Mesenchymal stem cell (in vitro differentiated cells and primary cell): ENCODE results near the gene SSH2.
"Not testable (repeated sequence)": the region's sequence is repeated elsewhere in the genome, so short reads cannot be mapped to it uniquely, and the experiment has no call there.

Source experiments
- DNase-seq: peaks from one replicate; pipeline ENCODE4 v3.0.0-alpha.2; 2013
- H2AFZ ChIP-seq: one replicate; pipeline ENCODE4 v1.6.1; 2013; ENCODE audit warnings: low read depth, mild to moderate bottlenecking, control low read depth, inconsistent platforms, low read length, moderate library complexity
- H2AK5ac ChIP-seq: 2 replicates; pipeline ENCODE4 v1.6.1; 2013; ENCODE audit warnings: low read length, moderate library complexity, mild to moderate bottlenecking, inconsistent platforms; ENCODE audit not compliant: severe bottlenecking
- H2BK120ac ChIP-seq: one replicate; pipeline ENCODE4 v1.6.1; 2013; ENCODE audit warnings: low read depth, mild to moderate bottlenecking, inconsistent platforms, low read length, moderate library complexity
- H2BK12ac ChIP-seq, 2 experiments: one replicate each; pipeline ENCODE4 v1.6.1; 2013; ENCODE audit warnings: inconsistent platforms in 2 of 2, low read length in 2 of 2, mild to moderate bottlenecking in 2 of 2, moderate library complexity in 2 of 2, control low read depth in 1 of 2
- H2BK15ac ChIP-seq: one replicate; pipeline ENCODE4 v1.6.1; 2013; ENCODE audit warnings: mild to moderate bottlenecking, low read depth, inconsistent platforms; ENCODE audit not compliant: poor library complexity, severe bottlenecking
- H2BK5ac ChIP-seq: 2 replicates; pipeline ENCODE4 v1.6.1; 2013; ENCODE audit warnings: low read depth, mild to moderate bottlenecking, low read length, control low read depth, inconsistent platforms; ENCODE audit not compliant: poor library complexity, severe bottlenecking
- H3K14ac ChIP-seq, 2 experiments: one replicate each; pipeline ENCODE4 v1.6.1; 2013; ENCODE audit warnings: inconsistent platforms in 2 of 2, low read length in 2 of 2, control low read depth in 1 of 2, mild to moderate bottlenecking in 1 of 2, moderate library complexity in 1 of 2
- H3K18ac ChIP-seq, 2 experiments: one replicate each; pipeline ENCODE4 v1.6.1; 2013; ENCODE audit warnings: inconsistent platforms in 2 of 2, low read length in 2 of 2, control low read depth in 1 of 2, low read depth in 1 of 2, mild to moderate bottlenecking in 1 of 2
- H3K23ac ChIP-seq, 2 experiments: one replicate each; pipeline ENCODE4 v1.6.1; 2013; ENCODE audit warnings: inconsistent platforms in 2 of 2, low read length in 2 of 2, mild to moderate bottlenecking in 2 of 2, moderate library complexity in 2 of 2, control low read depth in 1 of 2
- H3K27ac ChIP-seq: 2 replicates; pipeline ENCODE4 v1.5.1; 2013; ENCODE audit warnings: mild to moderate bottlenecking, moderate library complexity, low read length, control low read depth, inconsistent platforms; ENCODE audit not compliant: poor library complexity, severe bottlenecking
- H3K27me3 ChIP-seq, 2 experiments: 2 replicates each; pipeline versions ENCODE4 v1.6.1 to v1.7.0; 2013; ENCODE audit warnings: low read length in 2 of 2, mild to moderate bottlenecking in 2 of 2, moderate library complexity in 2 of 2, control low read depth in 1 of 2, inconsistent platforms in 1 of 2; ENCODE audit not compliant: control insufficient read depth in 1 of 2, insufficient read depth in 1 of 2
- H3K36me3 ChIP-seq, 2 experiments: 2 replicates each; pipeline versions ENCODE4 v1.6.1 to v1.7.0; 2013; ENCODE audit warnings: low read length in 2 of 2, control low read depth in 1 of 2, inconsistent platforms in 1 of 2, low read depth in 1 of 2, mild to moderate bottlenecking in 1 of 2; ENCODE audit not compliant: insufficient read depth in 2 of 2, control insufficient read depth in 1 of 2
- H3K4ac ChIP-seq, 2 experiments: one replicate each; pipeline ENCODE4 v1.6.1; 2013; ENCODE audit warnings: inconsistent platforms in 2 of 2, low read length in 2 of 2, mild to moderate bottlenecking in 2 of 2, moderate library complexity in 2 of 2, control low read depth in 1 of 2, low read depth in 1 of 2
- H3K4me1 ChIP-seq: 2 replicates; pipeline ENCODE4 v1.6.1; 2013; ENCODE audit warnings: low read depth, low read length, control low read depth; ENCODE audit not compliant: control insufficient read depth, insufficient read depth
- H3K4me2 ChIP-seq: 2 replicates; pipeline ENCODE4 v1.6.1; 2013; ENCODE audit warnings: low read length, mild to moderate bottlenecking, inconsistent platforms; ENCODE audit not compliant: poor library complexity, severe bottlenecking
- H3K4me3 ChIP-seq, 2 experiments: 2 replicates each; pipeline versions ENCODE4 v1.5.1 to v1.7.0; 2013; ENCODE audit warnings: low read length in 2 of 2, mild to moderate bottlenecking in 2 of 2, control low read depth in 1 of 2, low read depth in 1 of 2; ENCODE audit not compliant: insufficient read depth in 1 of 2
- H3K79me1 ChIP-seq: replicated peaks from 2 replicates; pipeline ENCODE4 v1.6.1; 2013; ENCODE audit warnings: mild to moderate bottlenecking, control low read depth, low read length, inconsistent platforms; ENCODE audit not compliant: poor library complexity, severe bottlenecking
- H3K9ac ChIP-seq: 2 replicates; pipeline ENCODE4 v1.7.0; 2013; ENCODE audit warnings: mild to moderate bottlenecking, low read length, moderate library complexity
- H3K9me3 ChIP-seq: 2 replicates; pipeline ENCODE4 v1.7.0; 2013; ENCODE audit warnings: mild to moderate bottlenecking, low read length; ENCODE audit not compliant: control insufficient read depth
- H4K8ac ChIP-seq: one replicate; pipeline ENCODE4 v1.6.1; 2013; ENCODE audit warnings: inconsistent platforms, mild to moderate bottlenecking, low read length, moderate library complexity
- H4K91ac ChIP-seq: one replicate; pipeline ENCODE4 v1.6.1; 2013; ENCODE audit warnings: mild to moderate bottlenecking, low read length, inconsistent platforms
- WGBS: methylation state at CpG from one replicate; pipeline ENCODE4 v1.1.7; 2013; ENCODE audit warnings: mixed read lengths; 5-methylcytosine and 5-hydroxymethylcytosine counted together

Gene SSH2

DNA sequence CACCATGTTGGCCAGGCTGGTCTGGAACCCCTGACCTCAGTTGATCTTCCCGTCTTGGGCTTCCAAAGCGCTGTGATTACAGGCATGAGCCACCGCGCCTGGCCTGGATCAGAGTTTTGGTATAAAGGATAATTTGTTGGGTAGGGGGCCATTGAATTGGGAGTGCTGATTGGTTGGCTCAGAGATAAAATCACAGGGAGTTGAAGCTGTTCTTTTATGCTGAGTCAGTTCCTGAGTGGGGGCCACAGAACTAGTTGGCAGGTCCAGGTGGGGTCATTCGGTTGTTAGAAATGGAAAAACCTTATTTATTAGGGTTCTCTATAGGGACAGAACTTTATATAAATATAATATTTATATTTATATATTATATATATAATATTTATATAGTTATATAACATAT is 147.1 kb downstream of the SSH2 start:
- Histone ChIP-seq H3K27ac (no peak overlapping the region), H3K4me1 (peaks cover 4% of the 10 kb centered on the region), H3K4me3 (no peak overlapping the region), H4K8ac (no peak overlapping the region), H3K4ac (no peak overlapping the region), H3K18ac (no peak overlapping the region), H3K4me2 (no peak overlapping the region), H2BK5ac (no peak overlapping the region), H3K27me3 (no peaks in the 10 kb centered on the region), H2AK5ac (no peak overlapping the region), H2AFZ (no peak overlapping the region), H4K91ac (no peak overlapping the region), H3K79me1 (peaks cover 12% of the 10 kb centered on the region), H2BK120ac (no peak overlapping the region), H3K23ac (no peak overlapping the region), H2BK12ac (no peak overlapping the region), H3K36me3 (peaks cover 0 to 3% of the 10 kb centered on the region in 2 experiments), H3K9ac (no peak overlapping the region), H3K9me3 (no peaks in the 10 kb centered on the region), H2BK15ac (no peak overlapping the region), H3K14ac (no peak overlapping the region)
- no peak for DNase-seq
- WGBS, result 98% methylated on average over 4 of the region's 5 CpGs

DNA sequence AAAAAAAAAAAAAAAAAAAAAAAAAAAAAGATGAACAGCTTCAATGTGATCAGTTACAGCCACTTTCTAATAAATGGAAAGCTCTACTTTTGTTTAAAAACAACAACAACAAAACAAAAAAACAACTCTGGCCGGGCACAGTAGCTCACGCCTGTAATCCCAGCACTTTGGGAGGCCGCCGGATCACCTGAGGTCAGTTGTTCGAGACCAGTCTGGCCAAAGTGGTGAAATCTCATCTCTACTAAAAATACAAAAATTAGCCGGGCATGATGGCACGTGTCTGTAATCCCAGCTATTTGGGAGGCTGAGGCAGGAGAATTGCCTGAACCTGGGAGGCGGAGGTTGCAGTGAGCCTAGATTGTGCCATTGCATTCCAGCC is 150.2 kb downstream of the SSH2 start:
- not testable (repeated sequence) for H3K9me3 ChIP-seq, H3K4me3 ChIP-seq, H3K27ac ChIP-seq, H3K79me1 ChIP-seq, H3K14ac ChIP-seq, H2BK120ac ChIP-seq, H3K36me3 ChIP-seq, H2AFZ ChIP-seq, H3K4ac ChIP-seq, H4K91ac ChIP-seq, H2BK5ac ChIP-seq, H2BK12ac ChIP-seq, H3K4me1 ChIP-seq, H3K4me2 ChIP-seq, H3K27me3 ChIP-seq, H3K18ac ChIP-seq, H4K8ac ChIP-seq, H3K23ac ChIP-seq, H2AK5ac ChIP-seq, H2BK15ac ChIP-seq, H3K9ac ChIP-seq, DNase-seq
- 95% methylated on average over 5 of the region's 8 CpGs for WGBS

DNA sequence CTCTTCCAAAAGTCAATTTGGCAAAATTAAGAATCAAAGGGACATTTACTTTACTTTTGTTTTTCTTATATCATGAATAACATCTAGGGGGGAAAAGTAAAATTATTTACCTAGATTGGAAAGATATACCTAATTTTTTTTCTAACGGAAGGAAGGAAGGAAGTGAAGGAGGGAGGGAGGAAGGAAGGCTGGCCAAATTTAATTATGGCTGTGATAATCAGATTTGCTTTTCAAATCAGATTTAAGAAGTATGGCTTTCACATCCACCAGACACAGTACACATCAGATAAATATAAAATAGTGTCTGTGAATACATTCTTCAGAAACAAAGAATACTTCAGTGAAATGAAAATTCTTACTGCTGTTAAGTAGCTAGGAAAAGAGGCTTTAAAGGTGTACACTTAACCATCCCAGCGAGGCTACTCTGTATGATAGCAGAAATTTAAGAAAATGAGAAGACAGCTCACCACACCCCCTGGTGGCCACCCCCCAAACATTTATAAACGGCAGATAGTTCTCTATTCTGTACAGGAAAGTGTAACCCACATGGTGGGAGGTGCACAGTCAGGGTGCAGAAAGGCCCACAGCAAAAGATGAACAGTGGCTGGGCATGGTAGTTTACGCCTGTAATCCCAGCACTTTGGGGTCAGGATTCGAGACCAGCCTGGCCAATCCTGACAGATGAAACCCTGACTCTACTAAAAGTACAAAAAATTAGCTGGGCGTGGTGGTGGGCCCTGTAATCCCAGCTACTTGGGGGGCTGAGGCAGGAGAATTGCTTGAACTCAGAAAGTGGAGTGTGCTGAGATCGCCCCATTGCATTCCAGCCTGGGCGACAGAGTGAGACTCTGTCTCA is 150.8 kb downstream of the SSH2 start:
- no peak overlapping the region for H3K4me2 ChIP-seq
- WGBS, result 67% methylated on average over 3 of the region's 8 CpGs
- no peak overlapping the region for H2AFZ ChIP-seq
- no peak overlapping the region for H3K14ac ChIP-seq
- no peak overlapping the region for H4K91ac ChIP-seq
- peak overlapping the region; percentile 92 for H4K8ac ChIP-seq
- no peak overlapping the region for H3K4me3 ChIP-seq
- peak overlapping the region in 1 of 2 experiments; percentile 23 for H2BK12ac ChIP-seq
- H2AK5ac ChIP-seq, result no peak overlapping the region
- H3K4ac ChIP-seq, result no peak overlapping the region
- H3K27ac ChIP-seq, result no peak overlapping the region
- H2BK5ac ChIP-seq, result no peak overlapping the region
- no peak overlapping the region for H3K23ac ChIP-seq
- peaks cover 9% of the 10 kb centered on the region for H3K79me1 ChIP-seq
- peak overlapping the region; percentile 51 for H3K9ac ChIP-seq
- no peak overlapping the region for H3K18ac ChIP-seq
- H3K9me3 ChIP-seq, result no peaks in the 10 kb centered on the region
- H3K36me3 ChIP-seq, result peaks cover 0 to 3% of the 10 kb centered on the region in 2 experiments
- no peak overlapping the region for H2BK120ac ChIP-seq
- H3K4me1 ChIP-seq, result peaks cover 4% of the 10 kb centered on the region
- no peaks in the 10 kb centered on the region for H3K27me3 ChIP-seq
- H2BK15ac ChIP-seq, result no peak overlapping the region
- DNase-seq, result peak; percentile 60

DNA sequence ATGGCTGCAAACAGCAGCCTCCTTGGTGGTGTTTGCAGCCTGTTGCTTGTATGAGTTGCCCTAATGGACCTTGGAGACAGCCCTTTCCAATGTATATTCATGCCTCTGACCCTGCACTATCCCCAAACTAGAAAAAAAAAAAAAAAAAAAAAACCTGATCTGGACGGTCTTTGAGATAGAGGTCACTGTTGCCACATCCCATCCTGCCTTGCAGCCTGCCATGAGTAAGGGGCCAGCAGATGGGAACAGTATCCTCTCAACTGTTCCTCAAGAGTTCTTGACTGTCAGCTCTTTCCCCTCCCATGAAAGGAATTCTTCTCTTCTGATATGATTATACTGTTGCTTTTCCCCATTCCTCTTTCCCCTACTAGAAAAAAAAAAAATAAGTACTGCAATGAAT is 152.4 kb downstream of the SSH2 start:
- no peak for DNase-seq
- no peak overlapping the region for H3K9ac ChIP-seq
- no peak overlapping the region for H3K4me2 ChIP-seq
- H2BK5ac ChIP-seq, result no peak overlapping the region
- no peak overlapping the region for H4K8ac ChIP-seq
- peaks cover 0 to under 1% of the 10 kb centered on the region in 2 experiments for H3K36me3 ChIP-seq
- no peak overlapping the region for H3K18ac ChIP-seq
- no peak overlapping the region for H2AFZ ChIP-seq
- H2BK120ac ChIP-seq, result no peak overlapping the region
- no peak overlapping the region for H2AK5ac ChIP-seq
- peaks cover 5% of the 10 kb centered on the region for H3K79me1 ChIP-seq
- H3K27ac ChIP-seq, result no peak overlapping the region
- H3K27me3 ChIP-seq, result no peaks in the 10 kb centered on the region
- no peaks in the 10 kb centered on the region for H3K9me3 ChIP-seq
- no peak overlapping the region for H3K14ac ChIP-seq
- peaks cover 4% of the 10 kb centered on the region for H3K4me1 ChIP-seq
- H3K4ac ChIP-seq, result no peak overlapping the region
- H2BK15ac ChIP-seq, result no peak overlapping the region
- no peak overlapping the region for H4K91ac ChIP-seq
- 85% methylated on average over 1 of the region's 1 CpG for WGBS
- no peak overlapping the region for H3K23ac ChIP-seq
- H3K4me3 ChIP-seq, result no peak overlapping the region
- no peak overlapping the region for H2BK12ac ChIP-seq
